ENCODE data around the gene CHMP4A. TPM values are rescaled to one million over a fixed set of nuclear protein-coding genes. Genes with fewer than 3 reads are reported as not detected.

Gene CHMP4A
- total RNA-seq, 2 experiments from 2014 or later = 92.9 to 97.9 TPM

DNA sequence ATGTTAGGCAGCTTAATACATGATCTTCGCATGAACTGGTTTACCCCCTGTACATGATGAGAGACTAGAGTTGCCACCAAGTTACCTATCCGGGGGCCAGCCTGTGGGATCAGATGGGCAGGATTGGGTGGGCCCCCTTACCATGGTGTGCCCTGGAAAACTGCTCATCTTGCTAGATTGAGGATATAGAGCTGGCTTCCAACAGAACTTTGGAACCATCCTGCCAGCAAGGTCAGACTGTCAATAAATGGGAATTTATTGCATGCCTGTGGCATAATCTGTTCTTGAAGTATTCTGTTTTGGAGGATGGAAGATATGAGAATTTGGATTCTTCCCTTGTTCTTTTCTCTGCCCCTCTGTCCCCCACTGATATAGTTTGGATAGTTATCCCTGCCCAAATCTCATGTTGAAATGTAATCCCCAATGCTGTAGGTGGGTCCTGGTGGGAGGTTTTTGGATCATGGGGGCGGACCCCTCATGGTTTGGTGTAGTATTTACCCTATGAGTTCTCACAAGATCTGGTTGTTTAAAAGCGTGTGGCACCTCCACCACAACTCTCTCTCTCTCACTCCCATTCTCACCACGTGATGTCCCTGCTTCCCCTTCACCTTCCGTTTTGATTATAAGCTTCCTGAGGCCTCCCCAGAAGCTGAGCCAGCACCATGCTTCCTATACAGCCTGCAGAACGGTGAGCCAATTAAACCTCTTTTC lies 14.3 kb downstream of the CHMP4A start:
- peaks cover 41% of the 10 kb centered on the region for H3K4me1 Mint-ChIP-seq
- H3K27me3 Mint-ChIP-seq = no peaks in the 10 kb centered on the region
- no peak for DNase-seq
- peaks cover 20% of the 10 kb centered on the region for H3K9me3 Mint-ChIP-seq
- POLR2A ChIA-PET = interaction anchor here (0.6 to 2.2 kb wide), 5 partner anchors 10 to 428 kb away, joined by 3 to 7 read pairs (median 5); partner anchors contain the start of genes CHMP4A and MDP1
- H3K4me3 Mint-ChIP-seq = no peak overlapping the region
- H3K36me3 Mint-ChIP-seq (ENCODE audit: low read depth) = peaks cover 70% of the 10 kb centered on the region
- CTCF ChIA-PET = interaction anchor here (0.6 to 1.0 kb wide), 2 partner anchors 14 to 32 kb away, joined by 3 to 6 read pairs; partner anchors contain the start of gene CHMP4A
- peak overlapping the region; percentile 32 for H3K27ac Mint-ChIP-seq

- ChIA-PET CTCF (interaction anchor here (1.3 to 2.5 kb wide), 3 partner anchors 10 to 36 kb away, joined by 5 to 14 read pairs (median 11); partner anchors contain the start of genes CHMP4A and IRF9), POLR2A (interaction anchor here (2.2 to 4.4 kb wide), 8 partner anchors 13 to 233 kb away, joined by 21 to 186 read pairs (median 28); partner anchors contain the start of genes CBLN3, CHMP4A, DCAF11 and IRF9)
- Mint-ChIP-seq H3K27ac (peak overlapping the region; percentile 66), H3K36me3 (ENCODE audit: low read depth) (peaks cover 64% of the 10 kb centered on the region), H3K4me3 (peak overlapping the region; percentile 96), H3K4me1 (peaks cover 54% of the 10 kb centered on the region), H3K27me3 (no peaks in the 10 kb centered on the region), H3K9me3 (peaks cover 12% of the 10 kb centered on the region)
- DNase-seq = no peak
These were observed 16.2 kb downstream of the CHMP4A start for GRCh38 chr14:24197056-24197450.

DNA sequence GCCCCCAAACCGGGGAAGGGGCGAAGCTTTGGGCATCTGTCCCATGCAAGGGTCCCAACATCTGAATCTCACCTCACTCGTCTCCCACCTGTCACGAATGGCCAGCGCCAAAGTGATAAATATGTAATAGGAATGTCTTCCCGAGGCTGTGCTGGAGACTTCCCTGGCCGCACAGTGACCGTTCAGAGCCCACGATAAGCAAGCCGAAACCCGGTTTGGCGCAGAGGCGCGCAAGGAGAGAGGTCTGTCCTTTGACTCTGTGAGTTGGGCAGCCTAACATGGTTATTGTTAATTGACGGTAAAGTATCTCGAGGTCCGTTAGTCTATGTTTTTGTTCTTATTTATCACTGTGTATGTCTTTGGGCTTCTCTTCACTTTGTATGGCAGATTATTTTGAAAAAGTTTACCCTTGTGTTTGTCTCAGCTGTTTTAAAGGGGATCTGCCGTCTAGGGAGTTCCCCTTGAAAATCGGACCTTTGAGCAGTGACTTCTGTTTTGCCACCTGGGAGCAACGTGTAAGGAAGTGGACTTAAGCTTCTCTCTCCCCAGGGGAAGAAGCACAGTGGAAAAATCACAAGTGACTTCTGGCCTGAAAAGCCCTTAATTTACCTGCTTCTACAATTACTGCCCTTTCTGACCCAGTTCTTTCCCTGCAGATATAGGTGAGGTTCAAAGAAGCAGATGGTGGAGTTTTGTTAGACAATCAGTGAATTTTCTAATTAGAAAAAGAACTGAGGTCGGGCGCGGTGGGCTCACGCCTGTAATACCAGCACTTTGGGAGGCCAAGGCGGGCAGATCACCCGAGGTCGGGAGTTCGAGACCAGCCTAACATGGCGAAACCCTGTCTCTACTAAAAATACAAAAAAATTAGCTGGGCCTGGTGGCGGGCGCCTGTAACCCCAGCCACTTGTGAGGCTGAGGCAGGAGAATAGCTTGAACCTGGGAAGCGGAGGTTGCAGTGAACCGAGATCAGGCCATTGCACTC lies 16.9 kb downstream of the CHMP4A start:
- no peak for DNase-seq
- Mint-ChIP-seq H3K4me1 (peaks cover 61% of the 10 kb centered on the region), H3K9me3 (peaks cover 8% of the 10 kb centered on the region), H3K27me3 (no peaks in the 10 kb centered on the region), H3K4me3 (peak overlapping the region; percentile 96), H3K27ac (peak overlapping the region; percentile 95), H3K36me3 (ENCODE audit: low read depth) (peaks cover 64% of the 10 kb centered on the region)
- ChIA-PET POLR2A (interaction anchor here (0.5 to 4.4 kb wide), 34 partner anchors 10 to 234 kb away, joined by 3 to 186 read pairs (median 8); partner anchors contain the start of genes CBLN3, CHMP4A, DCAF11 and EMC9), CTCF (interaction anchor here (0.8 to 3.2 kb wide), 12 partner anchors 11 to 240 kb away, joined by 3 to 14 read pairs (median 5); partner anchors contain the start of genes CHMP4A, IRF9, MDP1 and PSME2)

GRCh38 chr14:24195186-24196070 lies 17.9 kb downstream of the CHMP4A start, which contains the start of gene TM9SF1:
TSS of gene TM9SF1 (minus strand) at chr14:24195441. CDS start at chr14:24195019, 422 bp downstream.
- Mint-ChIP-seq H3K27ac (peak within 1 kb of the TSS; percentile 95), H3K4me3 (peak within 1 kb of the TSS; percentile 96), H3K9me3 (peaks cover 7% of the 10 kb centered on the region), H3K4me1 (peaks cover 64% of the 10 kb centered on the region), H3K36me3 (ENCODE audit: low read depth) (peaks cover 60% of the 10 kb centered on the region), H3K27me3 (no peaks in the 10 kb centered on the region)
- ChIA-PET CTCF (interaction anchor here (0.8 to 3.2 kb wide), 15 partner anchors 12 to 241 kb away, joined by 3 to 14 read pairs (median 5); partner anchors contain the start of genes CHMP4A, IRF9, MDP1 and PSME2), POLR2A (interaction anchor here (0.5 to 4.4 kb wide), 40 partner anchors 9 to 247 kb away, joined by 3 to 186 read pairs (median 6); partner anchors contain the start of genes CBLN3, CHMP4A, DCAF11 and EMC9)
- DNase-seq = peak; percentile 90

- Mint-ChIP-seq H3K36me3 (ENCODE audit: low read depth) (peaks cover 61% of the 10 kb centered on the region), H3K27ac (peak overlapping the region; percentile 95)
- POLR2A ChIA-PET = interaction anchor here (0.7 to 4.4 kb wide), 25 partner anchors 8 to 247 kb away, joined by 3 to 186 read pairs (median 9); partner anchors contain the start of genes CBLN3, CHMP4A, DCAF11 and EMC9
These were observed 18.5 kb downstream of the CHMP4A start for GRCh38 chr14:24194873-24195185.

DNA sequence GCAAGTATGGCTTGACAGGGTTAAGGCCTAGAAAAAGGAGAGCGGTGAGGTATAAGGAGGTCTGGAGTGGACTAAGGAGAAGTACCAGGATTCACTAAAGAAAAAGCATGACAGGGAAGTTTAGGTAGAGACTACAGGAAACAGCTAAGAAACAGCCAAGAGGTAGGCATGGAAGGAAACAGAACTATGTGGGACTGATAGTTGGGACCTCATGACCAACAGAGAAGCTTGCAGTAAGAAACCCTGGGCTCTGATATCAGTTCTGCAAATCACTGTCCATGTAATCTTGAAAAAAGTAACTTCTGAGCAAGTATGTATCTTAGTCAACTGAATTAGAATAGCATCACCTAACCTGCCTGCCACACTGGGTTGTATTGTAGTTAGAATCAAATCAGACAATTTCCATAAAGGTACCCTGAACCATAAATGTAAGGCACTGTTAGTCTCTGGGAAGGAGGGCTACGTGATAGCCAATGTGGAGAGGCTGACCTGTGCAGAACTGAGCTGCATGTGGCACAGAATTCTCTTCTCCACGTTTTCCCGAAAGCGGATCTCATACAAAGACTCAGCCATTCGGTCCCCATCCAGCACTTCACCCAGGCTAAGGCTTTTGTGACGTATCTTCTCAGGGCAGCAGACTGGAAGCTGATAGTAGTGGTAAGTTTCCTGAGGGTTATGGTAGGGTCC lies 19.0 kb downstream of the CHMP4A start:
- no peaks in the 10 kb centered on the region for H3K27me3 Mint-ChIP-seq
- H3K4me3 Mint-ChIP-seq = peak overlapping the region; percentile 96
- POLR2A ChIA-PET = interaction anchor here (0.9 to 4.4 kb wide), 17 partner anchors 8 to 248 kb away, joined by 3 to 186 read pairs (median 11); partner anchors contain the start of genes CBLN3, CHMP4A, DCAF11 and EMC9
- peaks cover 68% of the 10 kb centered on the region for H3K4me1 Mint-ChIP-seq
- H3K36me3 Mint-ChIP-seq (ENCODE audit: low read depth) = peaks cover 59% of the 10 kb centered on the region
- no peak for DNase-seq
- peaks cover 7% of the 10 kb centered on the region for H3K9me3 Mint-ChIP-seq
- H3K27ac Mint-ChIP-seq = peak overlapping the region; percentile 95
- CTCF ChIA-PET = interaction anchor here (1.1 to 3.2 kb wide), 8 partner anchors 14 to 139 kb away, joined by 3 to 12 read pairs (median 8); partner anchors contain the start of genes CHMP4A, LTB4R2, MDP1 and TINF2

More at GRCh38 chr14:24194873-24195185, 18.5 kb downstream of the CHMP4A start:
- no peak for DNase-seq
- Mint-ChIP-seq H3K4me1 (peaks cover 69% of the 10 kb centered on the region), H3K9me3 (peaks cover 7% of the 10 kb centered on the region), H3K4me3 (peak overlapping the region; percentile 96), H3K27me3 (no peaks in the 10 kb centered on the region)
- CTCF ChIA-PET = interaction anchor here (0.9 to 3.2 kb wide), 11 partner anchors 14 to 242 kb away, joined by 3 to 14 read pairs (median 5); partner anchors contain the start of genes CHMP4A, IRF9, LTB4R2 and MDP1

- CTCF ChIA-PET = no interaction called here
- Mint-ChIP-seq H3K27me3 (no peaks in the 10 kb centered on the region), H3K9me3 (no peaks in the 10 kb centered on the region), H3K4me1 (peaks cover 71% of the 10 kb centered on the region), H3K27ac (peak overlapping the region; percentile 18), H3K4me3 (no peak overlapping the region), H3K36me3 (ENCODE audit: low read depth) (peaks cover 55% of the 10 kb centered on the region)
- POLR2A ChIA-PET = interaction anchor here (1.3 to 4.4 kb wide), 4 partner anchors 17 to 79 kb away, joined by 3 to 186 read pairs (median 14); partner anchors contain the start of genes CHMP4A, DCAF11, MDP1 and NRL
- no peak for DNase-seq
These were observed 20.4 kb downstream of the CHMP4A start for GRCh38 chr14:24192933-24193332.

DNA sequence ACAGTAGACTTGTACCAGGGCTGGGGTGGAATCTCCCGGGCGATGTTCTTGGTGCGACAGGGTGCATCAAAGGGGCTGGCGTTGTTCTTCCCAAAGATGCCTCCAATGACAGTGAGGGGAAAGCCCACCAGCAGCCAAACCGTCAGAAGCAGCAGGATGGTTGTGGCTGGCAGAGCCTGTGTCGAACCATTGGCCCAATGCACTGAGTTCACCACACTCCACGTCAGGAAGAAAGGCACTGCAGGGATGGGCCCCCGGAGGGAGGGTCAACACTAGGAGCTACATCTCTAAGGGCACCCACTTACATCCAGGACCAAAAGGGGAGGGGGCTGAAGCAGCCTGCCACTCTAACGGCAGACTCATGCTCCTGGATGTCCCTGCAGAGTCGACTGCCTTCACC lies 22.9 kb downstream of the CHMP4A start:
- Mint-ChIP-seq H3K9me3 (no peaks in the 10 kb centered on the region), H3K4me3 (no peak overlapping the region), H3K27ac (peak overlapping the region; percentile 34), H3K36me3 (ENCODE audit: low read depth) (peaks cover 51% of the 10 kb centered on the region), H3K4me1 (peaks cover 73% of the 10 kb centered on the region), H3K27me3 (no peaks in the 10 kb centered on the region)
- no peak for DNase-seq
- ChIA-PET POLR2A (interaction anchor here (0.6 to 21.9 kb wide), 2 partner anchors 24 to 77 kb away, joined by 3 to 456 read pairs; partner anchors contain the start of genes IRF9 and REC8), CTCF (no interaction called here)

DNA sequence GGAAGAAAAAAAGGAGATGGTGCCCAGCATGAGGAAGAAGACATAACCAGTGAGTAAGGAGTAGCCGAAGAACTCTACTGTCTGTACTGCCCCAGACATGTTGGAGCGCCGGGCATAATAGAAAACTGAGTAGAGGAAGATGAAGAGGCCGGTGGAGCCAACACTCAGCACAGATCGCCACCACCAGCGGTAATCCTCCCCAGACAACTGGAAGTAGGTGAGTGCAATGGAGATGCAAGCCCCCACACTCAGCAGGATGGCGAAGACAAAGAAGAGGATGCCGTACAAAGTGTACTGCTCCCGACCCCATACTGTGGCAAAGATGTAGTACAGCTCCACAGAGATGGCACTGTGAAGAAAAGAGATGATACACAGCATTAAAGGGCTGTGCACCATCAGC lies 23.8 kb downstream of the CHMP4A start:
- peaks cover 66% of the 10 kb centered on the region for H3K4me1 Mint-ChIP-seq
- H3K27ac Mint-ChIP-seq = no peak overlapping the region
- POLR2A ChIA-PET = interaction anchor here (1.0 to 21.9 kb wide), 23 partner anchors 9 to 131 kb away, joined by 3 to 456 read pairs (median 6); partner anchors contain the start of genes CHMP4A, CIDEB, DCAF11 and DHRS1
- CTCF ChIA-PET = interaction anchor here (0.7 to 2.2 kb wide), 5 partner anchors 25 to 118 kb away, joined by 3 to 11 read pairs (median 7); partner anchors contain the start of genes CHMP4A, CIDEB, IRF9 and MDP1
- H3K27me3 Mint-ChIP-seq = no peaks in the 10 kb centered on the region
- H3K4me3 Mint-ChIP-seq = no peak overlapping the region
- no peak for DNase-seq
- no peaks in the 10 kb centered on the region for H3K9me3 Mint-ChIP-seq
- H3K36me3 Mint-ChIP-seq (ENCODE audit: low read depth) = peaks cover 56% of the 10 kb centered on the region

- no peaks in the 10 kb centered on the region for H3K27me3 Mint-ChIP-seq
- no peak for DNase-seq
- peak overlapping the region; percentile 79 for H3K27ac Mint-ChIP-seq
- ChIA-PET POLR2A (interaction anchor here (1.0 to 21.9 kb wide), 23 partner anchors 8 to 131 kb away, joined by 3 to 456 read pairs (median 6); partner anchors contain the start of genes CHMP4A, CIDEB, DCAF11 and DHRS1), CTCF (interaction anchor here (0.7 to 2.2 kb wide), 5 partner anchors 26 to 119 kb away, joined by 3 to 11 read pairs (median 7); partner anchors contain the start of genes CHMP4A, CIDEB, IRF9 and MDP1)
- peaks cover 51% of the 10 kb centered on the region for H3K36me3 Mint-ChIP-seq (ENCODE audit: low read depth)
- no peaks in the 10 kb centered on the region for H3K9me3 Mint-ChIP-seq
- peak overlapping the region; percentile 81 for H3K4me3 Mint-ChIP-seq
- H3K4me1 Mint-ChIP-seq = peaks cover 62% of the 10 kb centered on the region
These were observed 24.3 kb downstream of the CHMP4A start for GRCh38 chr14:24189059-24189375.

Measured in activated CD4-positive, alpha-beta memory T cell treated with anti-CD3 and anti-CD28 coated beads, Interleukin-2, amount 10 ng/mL, durations not matched to agents 7 days and 5 days (primary cell).